Skeletal muscle cell (primary cell): ENCODE measurements around the gene ELP4.
"Not testable (repeated sequence)": the region's sequence is repeated elsewhere in the genome, so short reads cannot be mapped to it uniquely, and the experiment has no call there.

ENCODE experiments used
- DNase-seq: peaks from one replicate; pipeline ENCODE4 v3.0.0-alpha.2; 2010; ENCODE audit warnings: low read depth
- H3K4me3 ChIP-seq: 2 replicates; pipeline ENCODE4 v1.5.1; 2011; ENCODE audit warnings: low read depth, mild to moderate bottlenecking, control low read depth, low read length, moderate library complexity

Gene ELP4

DNA sequence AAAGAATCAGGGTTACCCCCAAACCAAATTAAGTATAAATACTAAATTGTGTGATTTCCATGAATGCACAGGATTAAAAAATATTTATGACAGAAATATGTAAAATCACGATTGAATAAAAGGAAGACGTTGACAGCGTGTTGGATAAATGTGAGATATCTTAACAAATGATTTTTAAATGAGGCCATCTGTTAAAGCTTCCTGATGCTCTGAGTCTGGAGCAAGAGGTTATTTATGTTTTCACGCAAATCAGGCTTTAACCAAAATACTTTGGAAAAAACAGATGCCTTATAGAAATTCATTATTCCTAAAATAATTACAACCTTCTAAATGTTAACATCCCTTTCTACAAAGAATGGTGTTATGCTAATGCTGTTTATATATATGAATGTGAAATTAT lies 178.3 kb downstream of the ELP4 start:
- no peak for DNase-seq
- H3K4me3 ChIP-seq = no peak overlapping the region

DNA sequence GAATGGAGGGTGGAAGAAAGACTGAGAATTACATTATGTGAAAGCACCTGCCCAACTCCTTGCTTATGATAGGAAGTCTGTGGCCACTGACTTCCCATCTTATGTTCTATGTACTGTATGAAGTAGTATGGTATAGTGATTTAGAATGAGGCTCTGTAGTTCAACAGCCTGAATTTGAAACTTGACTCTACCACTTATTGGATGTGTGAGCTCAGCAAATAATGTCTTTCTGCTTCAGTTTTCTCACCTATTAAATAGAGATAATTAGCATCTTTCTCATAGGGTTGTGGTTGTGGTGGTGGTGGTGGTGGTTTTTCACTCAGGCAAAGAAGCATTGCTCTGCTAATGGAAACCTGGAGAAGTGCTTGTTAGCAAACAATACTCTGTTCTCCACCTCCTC lies 180.0 kb downstream of the ELP4 start:
- no peak overlapping the region for H3K4me3 ChIP-seq
- no peak for DNase-seq

DNA sequence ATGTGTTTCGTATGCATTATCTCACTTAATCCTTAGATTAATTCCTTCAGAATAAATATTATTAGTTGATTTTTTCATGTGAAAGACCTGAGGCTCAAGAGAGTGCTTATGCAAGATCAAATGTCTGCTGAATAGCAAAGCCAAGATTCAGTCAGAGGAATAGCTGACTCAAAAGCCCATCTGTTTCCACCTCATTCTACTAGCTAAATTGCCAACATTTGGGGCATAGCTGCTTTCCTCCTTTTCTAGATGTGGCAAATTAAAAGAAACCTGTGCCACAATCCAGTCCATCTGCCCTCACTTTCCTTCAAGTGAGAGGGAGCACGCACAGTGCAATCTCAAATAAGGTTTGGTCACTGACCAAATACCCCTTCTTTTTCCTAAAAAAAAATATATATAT lies 180.5 kb downstream of the ELP4 start:
- H3K4me3 ChIP-seq = no peak overlapping the region
- no peak for DNase-seq

DNA sequence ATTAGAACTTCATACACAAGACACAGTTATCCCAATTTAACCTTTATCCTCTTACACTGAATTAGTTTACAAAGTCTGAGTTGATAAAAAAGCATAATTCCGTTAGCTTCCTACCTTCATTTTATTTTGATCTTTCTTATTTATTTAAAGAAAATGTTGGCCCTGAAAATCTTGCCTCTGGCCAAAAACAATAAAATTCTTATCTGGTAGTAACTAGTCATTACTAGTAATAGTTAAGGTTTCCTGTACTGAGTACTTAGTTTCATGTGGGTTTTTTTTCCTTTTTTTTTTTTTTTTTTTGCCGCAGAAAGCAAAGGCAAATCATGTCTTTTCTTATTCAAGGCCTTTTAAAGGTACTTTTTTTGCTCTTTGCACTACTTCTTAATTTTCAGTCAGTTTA lies 180.9 kb downstream of the ELP4 start:
- DNase-seq = no peak
- no peak overlapping the region for H3K4me3 ChIP-seq

DNA sequence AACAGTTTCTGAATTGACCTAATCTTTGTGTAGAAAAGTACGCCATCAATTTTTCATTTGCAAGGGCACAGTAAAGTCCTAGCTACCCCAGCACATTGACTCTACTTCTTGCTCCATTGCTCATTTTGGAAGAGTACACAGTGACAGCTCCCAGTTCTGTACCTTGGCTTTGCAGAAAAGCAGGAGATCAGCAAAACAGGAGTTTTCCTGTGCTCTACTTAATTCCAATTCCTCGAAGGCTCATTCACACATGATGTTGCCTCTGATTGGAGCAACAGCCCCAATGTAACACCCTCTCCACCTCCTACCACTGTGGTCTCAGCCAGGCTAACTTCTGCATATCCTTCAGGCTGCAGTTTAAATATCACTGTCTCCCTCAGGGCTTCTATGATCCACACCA lies 182.9 kb downstream of the ELP4 start:
- H3K4me3 ChIP-seq = no peak overlapping the region

DNA sequence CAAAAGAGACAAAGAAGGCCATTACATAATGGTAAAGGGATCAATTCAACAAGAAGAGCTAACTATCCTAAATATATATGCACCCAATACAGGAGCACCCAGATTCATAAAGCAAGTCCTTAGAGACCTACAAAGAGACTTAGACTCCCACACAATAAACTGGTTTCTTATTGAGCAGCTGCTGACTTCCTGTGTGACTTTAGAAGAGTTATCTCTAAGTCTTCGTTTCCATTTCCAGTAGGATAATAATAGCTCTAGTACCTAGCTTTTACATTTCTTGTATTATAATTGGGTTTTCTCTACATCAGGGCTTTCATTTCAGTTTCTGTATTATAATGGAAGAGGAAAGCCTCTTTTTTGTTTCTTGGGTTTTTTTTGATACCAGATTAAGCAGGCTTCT lies 187.5 kb downstream of the ELP4 start:
- not testable (repeated sequence) for H3K4me3 ChIP-seq, DNase-seq

More for the DNA sequence above, 182.9 kb downstream of the ELP4 start:
- DNase-seq = no peak

DNA sequence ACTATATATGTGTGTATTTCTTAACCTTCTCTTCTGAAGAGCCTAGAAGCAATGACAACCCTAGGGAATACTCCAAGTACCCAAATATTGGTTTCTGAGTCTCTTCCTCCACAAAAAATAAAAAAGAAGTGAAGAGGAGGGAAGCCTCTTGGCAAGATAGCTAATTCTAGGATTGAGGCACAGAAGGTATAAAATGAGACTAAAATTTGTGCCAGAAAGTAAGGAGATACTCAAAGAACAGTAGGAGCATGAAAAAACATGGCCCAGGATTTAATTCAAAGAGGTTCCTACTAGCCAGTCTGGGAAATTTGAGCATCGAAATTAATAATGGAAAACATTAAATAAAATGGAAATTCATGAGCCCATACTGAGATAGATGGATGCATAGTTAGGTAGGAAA lies 189.5 kb downstream of the ELP4 start:
- no peak overlapping the region for H3K4me3 ChIP-seq
- DNase-seq = no peak

DNA sequence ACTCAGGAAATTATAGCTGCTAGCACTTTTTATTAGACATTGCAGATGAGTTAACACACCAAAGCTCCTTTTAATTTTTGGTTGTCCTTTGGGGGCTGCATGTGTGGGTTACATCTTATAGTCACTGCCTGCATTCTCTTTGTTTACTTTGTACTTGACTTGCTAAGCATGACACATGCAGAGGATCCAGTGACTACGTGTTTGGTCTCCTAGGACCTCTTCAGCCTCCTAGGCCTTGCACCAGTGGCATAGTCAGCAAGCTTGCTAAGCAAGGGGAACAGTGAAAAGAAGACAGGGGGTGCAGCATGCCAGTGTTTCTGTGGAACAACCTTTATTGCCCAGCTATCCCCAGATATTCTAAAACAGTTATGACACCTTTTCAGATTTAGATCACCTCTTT lies 193.4 kb downstream of the ELP4 start:
- DNase-seq = no peak
- no peak overlapping the region for H3K4me3 ChIP-seq

DNA sequence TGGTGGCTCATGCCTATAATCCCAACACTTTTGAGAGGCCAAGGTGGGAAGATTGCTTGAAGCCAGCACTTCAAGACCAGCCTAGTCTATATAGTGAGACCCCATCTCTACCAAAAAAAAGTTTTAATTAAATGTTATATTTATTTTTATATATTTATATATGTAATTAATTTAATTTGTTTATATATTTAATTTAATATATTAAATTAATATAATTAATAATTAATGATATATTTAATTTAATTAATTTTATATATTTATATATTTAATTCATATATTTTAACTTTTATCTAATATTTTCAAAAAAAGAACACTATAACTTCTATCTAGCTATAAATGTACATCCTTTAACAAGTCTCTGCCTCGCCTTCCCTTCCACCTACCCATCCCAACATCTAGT lies 196.8 kb downstream of the ELP4 start:
- DNase-seq = no peak
- H3K4me3 ChIP-seq = no peak overlapping the region

DNA sequence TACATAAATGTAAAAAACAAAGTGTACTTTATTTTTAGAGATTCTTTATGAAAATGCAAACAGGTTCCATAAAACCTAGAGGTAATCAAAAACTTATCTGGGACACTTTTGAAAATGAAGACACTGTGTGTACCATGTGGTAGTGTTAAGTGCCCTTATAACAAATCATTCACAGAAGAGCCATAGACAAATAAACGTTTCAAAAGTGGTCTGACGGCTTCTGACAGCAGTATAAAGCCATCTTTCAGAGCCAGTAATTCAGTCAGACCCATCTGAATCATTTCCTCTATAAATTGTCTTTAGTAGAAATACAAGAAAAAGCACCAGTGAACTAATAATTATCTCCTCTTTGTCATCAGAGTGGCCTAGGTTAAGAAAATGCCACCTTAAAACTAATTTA lies 201.6 kb downstream of the ELP4 start:
- DNase-seq = no peak
- H3K4me3 ChIP-seq = no peak overlapping the region

DNA sequence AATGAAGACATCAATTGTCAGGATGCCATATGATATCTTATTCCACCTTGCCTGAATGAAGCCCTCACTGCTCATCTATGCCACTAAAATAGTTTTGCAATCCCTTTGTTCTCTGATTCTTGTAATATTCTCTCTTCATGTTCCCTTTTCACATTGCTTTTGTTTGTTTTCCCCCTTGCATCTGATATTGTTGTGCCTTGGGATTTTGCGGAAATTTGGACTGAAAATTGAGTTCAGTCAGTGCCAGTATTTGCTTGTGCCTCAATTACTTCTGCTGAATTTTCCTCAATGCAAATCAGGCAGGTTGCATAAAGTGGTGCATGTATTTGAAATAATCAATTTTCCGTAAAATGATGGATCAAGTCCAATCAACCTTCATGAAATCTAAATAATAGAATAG lies 203.3 kb downstream of the ELP4 start:
- no peak for DNase-seq
- no peak overlapping the region for H3K4me3 ChIP-seq

DNA sequence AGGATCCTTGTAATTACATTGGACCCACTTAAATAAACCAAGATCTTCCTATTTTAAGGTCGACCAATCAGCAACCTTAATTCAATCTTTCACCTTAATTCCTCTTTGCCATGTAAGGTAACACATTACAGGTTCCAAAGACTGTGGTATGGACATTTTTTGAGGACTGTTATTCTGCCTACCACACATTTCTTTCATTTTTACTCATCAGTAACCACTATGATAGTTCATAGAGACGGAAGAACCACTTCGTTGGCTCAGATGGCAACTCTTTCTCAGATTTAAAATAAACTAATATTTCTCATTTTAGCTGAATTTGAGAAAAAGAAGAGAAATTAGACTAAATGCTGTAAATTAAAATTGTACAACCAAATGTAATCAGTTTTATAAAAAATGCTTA lies 205.3 kb downstream of the ELP4 start:
- no peak for DNase-seq
- H3K4me3 ChIP-seq = no peak overlapping the region

DNA sequence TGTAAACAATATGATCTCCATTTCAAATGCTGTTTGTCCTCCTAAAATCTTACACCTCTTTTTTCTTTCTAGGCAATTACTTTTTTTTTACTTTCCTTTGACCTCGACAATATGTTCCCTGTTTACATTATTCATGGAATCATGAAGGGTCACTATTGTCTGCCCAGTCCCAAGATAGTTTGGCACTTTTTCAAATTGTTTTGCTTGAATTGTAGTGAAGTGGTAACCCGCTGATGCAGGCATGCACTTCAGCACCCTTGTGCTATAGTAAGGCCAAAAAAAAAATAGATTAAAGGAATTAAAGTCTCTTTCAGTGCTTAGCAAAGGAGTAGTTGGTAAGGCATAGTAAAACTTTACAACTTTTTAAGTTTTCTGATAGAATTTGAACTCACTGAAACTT lies 210.7 kb downstream of the ELP4 start:
- H3K4me3 ChIP-seq = no peak overlapping the region
- DNase-seq = no peak

DNA sequence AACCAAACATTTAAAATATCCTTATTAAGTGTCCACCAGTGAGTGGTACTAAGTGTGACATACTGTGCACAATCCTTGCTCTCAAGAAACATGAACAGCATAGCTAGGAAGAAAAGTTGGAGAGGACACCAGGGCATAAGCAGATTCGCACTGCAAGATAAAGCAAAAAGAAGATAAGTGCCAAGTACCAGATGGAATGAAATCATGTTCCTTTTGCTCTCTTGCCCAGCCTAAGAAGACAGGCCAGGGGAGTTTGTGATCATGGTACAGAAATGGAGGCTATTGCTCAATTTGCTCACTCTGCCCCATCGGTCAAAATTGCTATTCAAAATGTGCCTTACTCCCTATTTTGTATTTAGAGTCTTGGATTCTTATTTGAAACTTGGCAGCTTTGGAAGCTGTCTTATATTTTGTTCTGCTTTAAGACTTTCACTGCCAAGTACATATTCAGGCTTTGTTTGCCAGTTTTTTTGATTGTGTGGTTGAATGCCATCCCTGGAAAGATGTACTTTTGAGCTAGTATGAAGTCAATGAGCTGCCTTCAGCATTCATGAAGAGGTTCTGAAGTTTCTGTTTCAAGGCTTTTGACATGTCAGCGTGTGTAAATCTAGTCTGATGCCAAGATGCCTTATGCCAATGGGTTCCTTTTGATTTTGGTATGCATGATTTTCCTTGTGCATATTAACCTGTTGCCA lies 211.3 kb downstream of the ELP4 start:
- DNase-seq = no peak
- H3K4me3 ChIP-seq = no peak overlapping the region

DNA sequence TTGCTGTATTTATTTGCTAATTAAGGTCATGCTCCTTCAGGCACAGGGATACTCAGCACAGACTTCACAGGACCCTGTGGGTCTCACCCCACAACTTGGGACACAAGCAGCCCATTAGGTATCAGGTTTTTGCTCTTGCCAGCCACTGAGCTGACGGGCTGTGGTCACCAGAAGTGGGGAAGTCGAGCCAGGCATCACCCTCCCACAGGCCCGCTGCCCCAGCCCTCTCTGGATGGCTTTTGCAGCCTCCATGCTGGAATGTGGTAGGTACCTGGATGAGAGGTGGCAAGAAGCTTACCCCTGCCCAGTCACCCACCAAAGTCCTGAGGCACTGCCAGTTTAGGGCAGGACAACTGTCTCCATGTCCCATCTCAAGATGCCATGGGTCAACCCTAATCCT lies 213.2 kb downstream of the ELP4 start:
- no peak overlapping the region for H3K4me3 ChIP-seq
- no peak for DNase-seq

DNA sequence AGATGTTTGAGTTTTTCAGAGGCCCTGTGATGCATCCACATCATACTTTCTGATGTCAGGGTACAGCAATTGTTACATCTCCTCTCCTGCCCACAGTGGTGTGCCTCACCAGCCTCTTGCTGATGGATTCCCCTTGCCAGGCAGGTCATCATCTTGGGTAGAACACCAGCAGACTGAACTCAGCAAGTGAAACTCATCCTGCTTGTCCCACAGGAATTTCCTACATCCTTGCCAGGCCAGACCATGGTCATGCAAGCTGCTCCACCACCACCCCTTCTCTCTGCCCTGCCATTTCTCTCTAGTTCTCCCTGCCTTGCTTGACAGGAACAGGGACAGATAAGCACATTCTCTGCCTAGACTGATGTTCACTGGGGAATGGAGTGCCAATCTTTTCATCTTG lies 215.6 kb downstream of the ELP4 start:
- no peak for DNase-seq
- H3K4me3 ChIP-seq = no peak overlapping the region

DNA sequence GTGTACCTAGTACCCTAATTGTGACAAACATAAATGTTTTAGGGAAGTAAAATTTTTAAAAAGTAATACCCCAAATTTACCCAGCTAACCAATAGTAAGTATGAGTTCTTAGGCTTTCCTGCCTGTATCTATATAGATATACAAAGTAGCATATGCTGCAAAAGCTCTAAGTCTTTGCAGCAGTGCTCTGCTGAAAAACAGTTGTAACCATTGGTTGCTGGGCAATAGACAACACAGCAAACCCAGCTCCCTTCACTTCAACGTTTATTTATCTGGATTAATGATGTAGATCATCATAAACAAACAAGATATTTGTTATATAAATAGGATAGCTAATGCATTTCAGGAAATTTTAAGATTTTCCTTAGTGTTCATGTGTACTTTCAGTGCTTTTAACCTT lies 218.9 kb downstream of the ELP4 start:
- H3K4me3 ChIP-seq = no peak overlapping the region
- DNase-seq = no peak

DNA sequence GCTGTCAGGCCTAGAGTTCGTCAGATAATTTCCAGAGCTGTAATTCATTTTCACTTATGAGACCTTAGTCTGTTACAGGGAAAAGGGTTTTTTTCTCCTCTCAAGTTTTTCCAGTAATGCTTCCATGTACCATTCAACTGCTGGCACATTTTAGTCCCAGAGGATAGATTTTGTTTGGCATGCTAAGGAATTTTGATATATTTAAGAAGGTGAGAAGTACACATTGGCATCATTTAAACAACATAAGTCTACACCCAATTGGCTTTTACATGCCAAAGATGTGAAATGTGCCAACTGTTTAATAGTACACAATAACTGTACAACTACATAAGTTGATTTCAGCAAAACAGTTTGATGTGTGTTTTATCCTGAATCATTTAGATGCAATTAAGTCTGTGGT lies 230.6 kb downstream of the ELP4 start:
- no peak for DNase-seq

DNA sequence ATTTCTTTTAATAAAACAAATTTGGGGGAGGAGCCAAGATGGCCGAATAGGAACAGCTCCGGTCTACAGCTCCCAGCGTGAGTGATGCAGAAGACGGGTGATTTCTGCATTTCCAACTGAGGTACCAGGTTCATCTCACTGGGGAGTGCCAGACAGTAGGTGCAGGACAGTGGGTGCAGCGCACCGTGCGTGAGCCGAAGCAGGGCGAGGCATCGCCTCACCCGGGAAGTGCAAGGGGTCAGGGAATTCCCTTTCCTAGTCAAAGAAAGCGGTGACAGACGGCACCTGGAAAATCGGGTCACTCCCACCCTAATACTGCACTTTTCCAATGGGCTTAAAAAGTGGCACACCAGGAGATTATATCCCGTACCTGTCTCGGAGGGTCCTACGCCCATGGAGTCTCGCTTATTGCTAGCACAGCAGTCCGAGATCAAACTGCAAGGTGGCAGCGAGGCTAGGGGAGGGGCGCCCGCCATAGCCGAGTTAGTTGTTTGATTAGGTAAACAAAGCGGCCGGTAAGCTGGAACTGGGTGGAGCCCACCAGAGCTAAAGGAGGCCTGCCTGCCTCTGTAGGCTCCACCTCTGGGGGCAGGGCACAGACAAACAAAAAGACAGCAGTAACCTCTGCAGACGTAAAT lies 231.3 kb downstream of the ELP4 start:
- DNase-seq, H3K4me3 ChIP-seq: not testable (repeated sequence)

More for the DNA sequence above, 230.6 kb downstream of the ELP4 start:
- no peak overlapping the region for H3K4me3 ChIP-seq

DNA sequence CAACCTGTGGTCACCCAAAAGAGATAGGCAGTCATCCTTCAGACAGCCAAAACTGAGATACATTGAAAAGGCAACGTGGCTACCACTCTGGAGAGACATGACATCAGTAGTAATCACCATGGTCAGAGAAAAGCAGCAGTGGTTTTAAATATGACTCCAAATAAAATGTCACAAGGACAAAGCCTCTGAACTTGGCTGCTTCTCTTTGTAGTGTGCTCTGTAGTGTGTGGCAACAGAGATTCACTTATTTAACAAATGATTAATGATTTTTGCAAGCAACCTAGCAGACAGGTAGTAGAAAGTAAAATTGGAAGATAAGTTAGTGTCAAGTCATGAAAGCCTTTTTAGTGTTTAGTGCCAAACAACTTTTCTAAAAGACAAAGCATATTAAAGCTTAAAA lies 238.0 kb downstream of the ELP4 start:
- no peak for DNase-seq
- no peak overlapping the region for H3K4me3 ChIP-seq

DNA sequence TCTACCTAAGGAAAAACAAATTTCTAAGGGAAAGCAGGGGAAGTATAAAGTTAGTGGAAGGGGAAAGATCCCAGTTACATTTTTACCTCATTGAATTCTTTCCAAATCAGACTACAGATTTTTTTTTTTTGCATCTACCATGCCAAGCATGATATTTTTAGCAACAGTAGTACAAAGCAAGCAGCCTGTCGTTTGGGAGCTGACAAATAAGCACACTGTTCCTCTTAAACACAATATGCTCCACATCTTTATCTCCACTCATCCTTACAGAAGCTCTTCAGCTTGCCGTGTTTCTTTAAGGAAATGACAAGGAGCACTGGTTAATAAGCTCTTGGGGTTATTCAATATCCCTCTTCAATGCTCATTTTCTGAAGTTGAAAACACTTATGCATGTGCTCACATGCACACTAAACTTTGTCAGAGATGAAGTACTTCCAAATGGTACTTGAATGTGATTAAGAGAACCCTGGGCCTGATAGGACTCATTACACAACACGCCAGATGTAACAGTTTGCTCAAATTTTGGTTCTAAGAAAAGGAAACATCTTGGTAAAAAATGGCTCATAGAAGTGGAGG lies 247.8 kb downstream of the ELP4 start:
- DNase-seq = no peak
- H3K4me3 ChIP-seq = no peak overlapping the region
